Neural cell (in vitro differentiated cells): ENCODE measurements around the gene FSHR.

Experiments used
- EZH2 ChIP-seq: fragments of 200-600, 300-800 bp; shearing (Covaris generic), sonication (generic); IDR thresholded peaks from 2 replicates; pipeline ENCODE4 v1.6.1; 2014; ENCODE audit warnings: antibody characterized with exemption, low read length, borderline replicate concordance, mild to moderate bottlenecking; ENCODE audit not compliant: insufficient read depth, poor library complexity, severe bottlenecking
- MXI1 ChIP-seq: fragments of 450-650 bp; conservative IDR thresholded peaks from 2 replicates; pipeline ENCODE4 v1.6.1; 2014; ENCODE audit warnings: antibody characterized with exemption, mild to moderate bottlenecking; ENCODE audit not compliant: poor library complexity, severe bottlenecking
- POLR2AphosphoS5 ChIP-seq: IDR thresholded peaks from 2 replicates; pipeline ENCODE4 v1.6.1; 2012
- TAF1 ChIP-seq: IDR thresholded peaks from 2 replicates; pipeline ENCODE4 v1.6.1; 2012; ENCODE audit warnings: low read depth
- TF ChIP-seq, protein P1 (sequence below): fragments of 450-650 bp; IDR thresholded peaks from 2 replicates; pipeline ENCODE4 v1.5.1; 2014; ENCODE audit warnings: antibody characterized with exemption, mild to moderate bottlenecking, moderate library complexity; ENCODE audit not compliant: poor library complexity, severe bottlenecking

DNA sequence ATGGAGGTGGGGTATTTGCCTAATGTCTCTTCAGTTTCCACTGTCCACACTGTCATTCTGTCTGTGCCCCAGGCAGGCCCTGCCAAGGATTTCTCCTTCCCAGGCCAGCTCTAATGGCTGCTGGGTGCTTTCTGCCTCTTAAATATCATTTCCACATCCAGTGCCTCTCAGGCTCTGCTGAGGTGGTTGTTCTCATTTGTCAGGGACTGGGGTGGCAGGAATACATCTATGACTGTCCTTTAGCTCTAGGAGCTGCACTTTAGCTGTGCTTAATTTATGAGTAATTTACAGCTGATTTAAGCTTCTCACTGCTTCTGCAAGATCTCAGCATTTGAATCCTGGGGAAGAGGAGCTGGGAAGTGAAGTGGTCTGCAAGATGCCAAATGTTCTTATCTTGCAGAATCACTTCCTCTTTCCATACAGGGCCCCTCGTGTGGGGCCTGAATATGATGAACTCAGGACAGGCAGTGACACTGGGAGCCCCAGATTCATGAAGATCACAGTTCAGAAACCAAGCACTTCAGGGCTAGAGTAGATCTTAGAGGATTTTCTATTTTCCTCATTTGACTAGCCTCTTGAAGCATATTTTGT is 150.2 kb downstream of the FSHR start:
- TF ChIP-seq, protein P1, sequence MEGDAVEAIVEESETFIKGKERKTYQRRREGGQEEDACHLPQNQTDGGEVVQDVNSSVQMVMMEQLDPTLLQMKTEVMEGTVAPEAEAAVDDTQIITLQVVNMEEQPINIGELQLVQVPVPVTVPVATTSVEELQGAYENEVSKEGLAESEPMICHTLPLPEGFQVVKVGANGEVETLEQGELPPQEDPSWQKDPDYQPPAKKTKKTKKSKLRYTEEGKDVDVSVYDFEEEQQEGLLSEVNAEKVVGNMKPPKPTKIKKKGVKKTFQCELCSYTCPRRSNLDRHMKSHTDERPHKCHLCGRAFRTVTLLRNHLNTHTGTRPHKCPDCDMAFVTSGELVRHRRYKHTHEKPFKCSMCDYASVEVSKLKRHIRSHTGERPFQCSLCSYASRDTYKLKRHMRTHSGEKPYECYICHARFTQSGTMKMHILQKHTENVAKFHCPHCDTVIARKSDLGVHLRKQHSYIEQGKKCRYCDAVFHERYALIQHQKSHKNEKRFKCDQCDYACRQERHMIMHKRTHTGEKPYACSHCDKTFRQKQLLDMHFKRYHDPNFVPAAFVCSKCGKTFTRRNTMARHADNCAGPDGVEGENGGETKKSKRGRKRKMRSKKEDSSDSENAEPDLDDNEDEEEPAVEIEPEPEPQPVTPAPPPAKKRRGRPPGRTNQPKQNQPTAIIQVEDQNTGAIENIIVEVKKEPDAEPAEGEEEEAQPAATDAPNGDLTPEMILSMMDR = no peak
- TF ChIP-seq POLR2AphosphoS5 (no peak), EZH2 (no peak), MXI1 (no peak), TAF1 (no peak)
